GM23338 (cell line): Measurements from ENCODE around the gene GCH1. TPM values are rescaled to one million over a fixed set of nuclear protein-coding genes. Genes with fewer than 3 reads are reported as not detected.

Source experiments
- ATAC-seq: fragments of 200-7000 bp; cut with Tn5 transposase; 3 replicates; pipeline ENCODE4 v1.9.1; 2020
- DNase-seq: peaks from one replicate; pipeline ENCODE4 v3.0.0-alpha.2; 2015; ENCODE audit warnings: low spot score
- H2AFZ ChIP-seq: fragments of 200-600 bp; sonication (generic); 2 replicates; pipeline ENCODE4 v1.8.0; 2016; ENCODE audit warnings: antibody characterized with exemption, mild to moderate bottlenecking, moderate library complexity
- H3F3A ChIP-seq: fragments of 200-600 bp; sonication (generic); replicated peaks from 2 replicates; pipeline ENCODE4 v1.8.0; 2017; ENCODE audit warnings: antibody characterized with exemption, mixed run types, low read depth
- H3K27ac ChIP-seq: fragments of 200-600 bp; sonication (generic); 2 replicates; pipeline ENCODE4 v1.6.1; 2016; ENCODE audit warnings: low read depth
- H3K27me3 ChIP-seq: fragments of 200-600 bp; sonication (generic); 2 replicates; pipeline ENCODE4 v1.8.0; 2016; ENCODE audit warnings: mild to moderate bottlenecking, mixed run types, moderate library complexity; ENCODE audit not compliant: insufficient read depth
- H3K36me3 ChIP-seq: fragments of 200-600 bp; sonication (generic); 2 replicates; pipeline ENCODE4 v1.8.0; 2016; ENCODE audit warnings: mild to moderate bottlenecking; ENCODE audit not compliant: insufficient read depth
- H3K4me1 ChIP-seq: fragments of 200-600 bp; sonication (generic); 2 replicates; pipeline ENCODE4 v1.8.0; 2016; ENCODE audit warnings: mild to moderate bottlenecking, moderate library complexity; ENCODE audit not compliant: insufficient read depth
- H3K4me2 ChIP-seq: fragments of 200-600 bp; sonication (generic); 2 replicates; pipeline ENCODE4 v1.7.1; 2017; ENCODE audit warnings: mixed run types
- H3K4me3 ChIP-seq: fragments of 200-600 bp; sonication (generic); 2 replicates; pipeline ENCODE4 v1.6.1; 2016; ENCODE audit warnings: mixed run types
- H3K79me2 ChIP-seq: fragments of 200-600 bp; sonication (generic); replicated peaks from 2 replicates; pipeline ENCODE4 v1.8.0; 2017; ENCODE audit warnings: mild to moderate bottlenecking; ENCODE audit not compliant: insufficient read depth
- H3K9me2 ChIP-seq: fragments of 200-600 bp; sonication (generic); 2 replicates; pipeline ENCODE4 v1.8.0; 2017; ENCODE audit not compliant: insufficient read depth
- H4K20me1 ChIP-seq: fragments of 200-600 bp; sonication (generic); replicated peaks from 2 replicates; pipeline ENCODE4 v1.8.0; 2017; ENCODE audit warnings: mild to moderate bottlenecking; ENCODE audit not compliant: insufficient read depth
- H3K27ac Mint-ChIP-seq: 2 replicates; pipeline ENCODE4 v1.8.0; 2020; ENCODE audit warnings: inconsistent platforms, mild to moderate bottlenecking, moderate library complexity, mixed read lengths
- H3K27me3 Mint-ChIP-seq: 3 replicates; pipeline ENCODE4 v1.8.0; 2022; ENCODE audit warnings: low read depth, mild to moderate bottlenecking, moderate library complexity, mixed read lengths, inconsistent platforms; ENCODE audit not compliant: insufficient read depth, poor library complexity
- H3K36me3 Mint-ChIP-seq: 3 replicates; pipeline ENCODE4 v1.8.0; 2021; ENCODE audit warnings: low read depth, mild to moderate bottlenecking, inconsistent platforms, moderate library complexity, mixed read lengths
- H3K4me1 Mint-ChIP-seq: 3 replicates; pipeline ENCODE4 v1.8.0; 2020; ENCODE audit warnings: mild to moderate bottlenecking, inconsistent platforms, mixed read lengths
- H3K4me3 Mint-ChIP-seq: 3 replicates; pipeline ENCODE4 v1.8.0; 2021; ENCODE audit warnings: moderate library complexity, mild to moderate bottlenecking, inconsistent platforms, mixed read lengths
- H3K9me3 Mint-ChIP-seq: 3 replicates; pipeline ENCODE4 v1.8.0; 2020; ENCODE audit warnings: moderate library complexity, mild to moderate bottlenecking, inconsistent platforms, mixed read lengths
- CREB1 ChIP-seq: fragments of 250-450 bp; sonication (Bioruptor Pico); IDR thresholded peaks from 2 replicates; pipeline ENCODE4 v1.5.0; 2020; ENCODE audit warnings: low read depth, mild to moderate bottlenecking, moderate library complexity
- ETS1 ChIP-seq: IDR thresholded peaks from 2 replicates; pipeline ENCODE4 v1.6.1; 2016; ENCODE audit warnings: antibody characterized with exemption
- EZH2 ChIP-seq: fragments of 200-600 bp; sonication (generic); IDR thresholded peaks from one replicate; pipeline ENCODE4 v1.8.0; 2017; ENCODE audit warnings: antibody characterized with exemption, mild to moderate bottlenecking, low read depth; ENCODE audit not compliant: unreplicated experiment
- EZH2phosphoT487 ChIP-seq: fragments of 200-600 bp; sonication (generic); IDR thresholded peaks from one replicate; pipeline ENCODE4 v1.8.1; 2018; ENCODE audit warnings: antibody characterized with exemption; ENCODE audit not compliant: unreplicated experiment
- NANOG ChIP-seq: IDR thresholded peaks from 2 replicates; pipeline ENCODE4 v1.6.1; 2016; ENCODE audit warnings: antibody characterized with exemption, borderline replicate concordance
- POLR2AphosphoS5 ChIP-seq: IDR thresholded peaks from 2 replicates; pipeline ENCODE4 v1.6.1; 2016; ENCODE audit warnings: antibody characterized with exemption, low read depth
- polyA plus RNA-seq: library from polyadenylated mRNA; unstranded; fragments of >200 nt; fragmentation: Nextera tagmentation; extraction: Ambion mirVana; gene quantifications from 2 replicates; pipeline ENCODE4 v1.2.1, GENCODE V29; 2016
- total RNA-seq: library from RNA; depleted of rRNA; stranded (reverse); fragments of >200 nt; shearing (Covaris generic); gene quantifications from 2 replicates; pipeline ENCODE4 v1.2.3, GENCODE V29; 2014
- TF ChIP-seq, protein P1 (sequence below), 2 experiments: fragments of 200-600 bp in 1 of 2; sonication (generic) in 1 of 2; conservative IDR thresholded peaks; 2 replicates each; pipeline versions ENCODE4 v1.5.1 to v1.6.1; 2016 to 2017; ENCODE audit warnings: antibody characterized with exemption in 2 of 2, low read depth in 2 of 2, mild to moderate bottlenecking in 2 of 2, moderate library complexity in 1 of 2
- TF ChIP-seq, protein P2 (sequence below): IDR thresholded peaks from one replicate; pipeline ENCODE4 v1.6.1; 2018; ENCODE audit warnings: antibody characterized with exemption; ENCODE audit not compliant: unreplicated experiment

The GCH1 gene
- total and polyA plus RNA-seq, 2 experiments from 2014 or later, result 8.7 to 15.0 TPM

GRCh38 chr14:54805445-54806322 lies 96.9 kb downstream of the GCH1 start:
- H3K4me1 Mint-ChIP-seq, result peaks cover 23% of the 10 kb centered on the region
- H3K27ac ChIP-seq, result no peak overlapping the region
- 0 out of 2 replicates have a peak, but pooled peaks cover 4% of the 10 kb centered on the region for H3F3A ChIP-seq
- H3K36me3 Mint-ChIP-seq, result no peaks in the 10 kb centered on the region
- DNase-seq, result peak; percentile 96
- no peak overlapping the region for H3K27ac Mint-ChIP-seq
- TF ChIP-seq POLR2AphosphoS5, result no peak
- TF ChIP-seq, protein P1, sequence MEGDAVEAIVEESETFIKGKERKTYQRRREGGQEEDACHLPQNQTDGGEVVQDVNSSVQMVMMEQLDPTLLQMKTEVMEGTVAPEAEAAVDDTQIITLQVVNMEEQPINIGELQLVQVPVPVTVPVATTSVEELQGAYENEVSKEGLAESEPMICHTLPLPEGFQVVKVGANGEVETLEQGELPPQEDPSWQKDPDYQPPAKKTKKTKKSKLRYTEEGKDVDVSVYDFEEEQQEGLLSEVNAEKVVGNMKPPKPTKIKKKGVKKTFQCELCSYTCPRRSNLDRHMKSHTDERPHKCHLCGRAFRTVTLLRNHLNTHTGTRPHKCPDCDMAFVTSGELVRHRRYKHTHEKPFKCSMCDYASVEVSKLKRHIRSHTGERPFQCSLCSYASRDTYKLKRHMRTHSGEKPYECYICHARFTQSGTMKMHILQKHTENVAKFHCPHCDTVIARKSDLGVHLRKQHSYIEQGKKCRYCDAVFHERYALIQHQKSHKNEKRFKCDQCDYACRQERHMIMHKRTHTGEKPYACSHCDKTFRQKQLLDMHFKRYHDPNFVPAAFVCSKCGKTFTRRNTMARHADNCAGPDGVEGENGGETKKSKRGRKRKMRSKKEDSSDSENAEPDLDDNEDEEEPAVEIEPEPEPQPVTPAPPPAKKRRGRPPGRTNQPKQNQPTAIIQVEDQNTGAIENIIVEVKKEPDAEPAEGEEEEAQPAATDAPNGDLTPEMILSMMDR (conservative IDR thresholded peaks at IDR 0.05; ENCODE audit: low read depth in 2 of 2), result peak; percentile 95 to 97
- no peaks in the 10 kb centered on the region for H3K79me2 ChIP-seq
- H3K4me3 Mint-ChIP-seq, result 0 out of 3 replicates have a peak overlapping the region, but pooled peaks have one; percentile 15
- H2AFZ ChIP-seq, result peak overlapping the region; percentile 96
- no peaks in the 10 kb centered on the region for H3K27me3 ChIP-seq
- no peaks in the 10 kb centered on the region for H3K9me3 Mint-ChIP-seq
- H3K27me3 Mint-ChIP-seq, result peaks cover 8% of the 10 kb centered on the region
- H3K36me3 ChIP-seq, result no peaks in the 10 kb centered on the region; the same call in 1 of the 2 replicates
- H3K4me1 ChIP-seq, result peaks cover 18% of the 10 kb centered on the region
- H4K20me1 ChIP-seq, result no peaks in the 10 kb centered on the region
- no peaks in the 10 kb centered on the region for H3K9me2 ChIP-seq
- peak; percentile 89 for ATAC-seq
- H3K4me3 ChIP-seq, result peak overlapping the region; percentile 25; the same call in 1 of the 2 replicates
- H3K4me2 ChIP-seq, result peak overlapping the region; percentile 64

DNA sequence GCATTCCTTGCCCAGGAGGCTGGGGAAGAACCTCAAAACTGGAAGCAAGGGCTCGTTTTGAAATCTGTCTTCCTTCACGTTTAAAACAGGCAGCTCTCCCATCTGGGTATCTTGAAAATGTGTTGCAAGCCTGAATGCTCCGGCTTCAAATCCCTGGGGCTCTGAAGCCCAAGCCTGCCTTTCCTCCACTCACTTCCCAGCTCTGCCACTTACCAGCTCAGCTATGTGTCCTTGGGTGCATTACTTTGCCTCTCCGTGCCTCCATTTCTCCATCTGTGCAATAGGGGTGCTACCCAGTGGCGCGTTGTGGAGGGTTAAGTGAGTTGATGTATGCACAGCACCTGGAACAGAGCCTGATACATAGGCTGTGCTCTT lies 97.6 kb downstream of the GCH1 start:
- H3K4me3 Mint-ChIP-seq, result no peak overlapping the region; the same call in 2 of the 3 replicates
- H3K4me2 ChIP-seq, result peak overlapping the region; percentile 64
- TF ChIP-seq NANOG (no peak), EZH2phosphoT487 (no peak), POLR2AphosphoS5 (no peak), CREB1 (CRISPR knock-in tag) (no peak), EZH2 (no peak), ETS1 (no peak)
- TF ChIP-seq, protein P2, sequence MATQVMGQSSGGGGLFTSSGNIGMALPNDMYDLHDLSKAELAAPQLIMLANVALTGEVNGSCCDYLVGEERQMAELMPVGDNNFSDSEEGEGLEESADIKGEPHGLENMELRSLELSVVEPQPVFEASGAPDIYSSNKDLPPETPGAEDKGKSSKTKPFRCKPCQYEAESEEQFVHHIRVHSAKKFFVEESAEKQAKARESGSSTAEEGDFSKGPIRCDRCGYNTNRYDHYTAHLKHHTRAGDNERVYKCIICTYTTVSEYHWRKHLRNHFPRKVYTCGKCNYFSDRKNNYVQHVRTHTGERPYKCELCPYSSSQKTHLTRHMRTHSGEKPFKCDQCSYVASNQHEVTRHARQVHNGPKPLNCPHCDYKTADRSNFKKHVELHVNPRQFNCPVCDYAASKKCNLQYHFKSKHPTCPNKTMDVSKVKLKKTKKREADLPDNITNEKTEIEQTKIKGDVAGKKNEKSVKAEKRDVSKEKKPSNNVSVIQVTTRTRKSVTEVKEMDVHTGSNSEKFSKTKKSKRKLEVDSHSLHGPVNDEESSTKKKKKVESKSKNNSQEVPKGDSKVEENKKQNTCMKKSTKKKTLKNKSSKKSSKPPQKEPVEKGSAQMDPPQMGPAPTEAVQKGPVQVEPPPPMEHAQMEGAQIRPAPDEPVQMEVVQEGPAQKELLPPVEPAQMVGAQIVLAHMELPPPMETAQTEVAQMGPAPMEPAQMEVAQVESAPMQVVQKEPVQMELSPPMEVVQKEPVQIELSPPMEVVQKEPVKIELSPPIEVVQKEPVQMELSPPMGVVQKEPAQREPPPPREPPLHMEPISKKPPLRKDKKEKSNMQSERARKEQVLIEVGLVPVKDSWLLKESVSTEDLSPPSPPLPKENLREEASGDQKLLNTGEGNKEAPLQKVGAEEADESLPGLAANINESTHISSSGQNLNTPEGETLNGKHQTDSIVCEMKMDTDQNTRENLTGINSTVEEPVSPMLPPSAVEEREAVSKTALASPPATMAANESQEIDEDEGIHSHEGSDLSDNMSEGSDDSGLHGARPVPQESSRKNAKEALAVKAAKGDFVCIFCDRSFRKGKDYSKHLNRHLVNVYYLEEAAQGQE, result no peak
- no peaks in the 10 kb centered on the region for H3K79me2 ChIP-seq
- H3F3A ChIP-seq, result 0 out of 2 replicates have a peak, but pooled peaks cover 4% of the 10 kb centered on the region
- H3K4me1 Mint-ChIP-seq, result peaks cover 23% of the 10 kb centered on the region
- H2AFZ ChIP-seq, result peak overlapping the region; percentile 96
- no peak overlapping the region for H3K27ac Mint-ChIP-seq
- no peaks in the 10 kb centered on the region; the same call in 1 of the 2 replicates for H3K36me3 ChIP-seq
- no peak overlapping the region for H3K27ac ChIP-seq
- no peaks in the 10 kb centered on the region for H3K9me3 Mint-ChIP-seq
- peaks cover 8% of the 10 kb centered on the region for H3K27me3 Mint-ChIP-seq
- H3K36me3 Mint-ChIP-seq, result no peaks in the 10 kb centered on the region
- H3K4me3 ChIP-seq, result peak overlapping the region; percentile 25; the same call in 1 of the 2 replicates
- no peaks in the 10 kb centered on the region for H3K9me2 ChIP-seq
- DNase-seq (peak; percentile 19), ATAC-seq (no peak)
- H4K20me1 ChIP-seq, result no peaks in the 10 kb centered on the region
- H3K4me1 ChIP-seq, result peaks cover 18% of the 10 kb centered on the region
- H3K27me3 ChIP-seq, result no peaks in the 10 kb centered on the region
